Mesodermal cell (in vitro differentiated cells): ENCODE data around the gene CCNL1.
A peak's percentile ranks its signal among the peaks of the same experiment; 100 is the strongest.

Experiments
- H3K27ac ChIP-seq: 2 replicates; pipeline ENCODE4 v1.7.0; 2013; ENCODE audit warnings: mild to moderate bottlenecking, low read depth, low read length, moderate library complexity; ENCODE audit not compliant: severe bottlenecking
- H3K36me3 ChIP-seq: 2 replicates; pipeline ENCODE4 v1.7.1; 2013; ENCODE audit warnings: mild to moderate bottlenecking, low read length, moderate library complexity; ENCODE audit not compliant: control insufficient read depth, insufficient read depth
- H3K4me1 ChIP-seq: one replicate; pipeline ENCODE4 v1.7.1; 2013; ENCODE audit warnings: mild to moderate bottlenecking, low read length; ENCODE audit not compliant: insufficient read depth, control insufficient read depth, poor library complexity, severe bottlenecking
- H3K4me3 ChIP-seq: 2 replicates; pipeline ENCODE4 v1.7.0; 2013; ENCODE audit warnings: low read length, control low read depth, mild to moderate bottlenecking; ENCODE audit not compliant: insufficient read depth, poor library complexity, severe bottlenecking; ENCODE audit errors: extremely low read depth
- H3K9me3 ChIP-seq: 2 replicates; pipeline ENCODE4 v1.7.1; 2013; ENCODE audit warnings: mild to moderate bottlenecking, low read length, moderate library complexity; ENCODE audit not compliant: control insufficient read depth
- WGBS, 2 experiments: methylation state at CpG; one replicate each; pipeline ENCODE4 v1.1.5; 2013; ENCODE audit warnings: missing lambda C conversion rate in 2 of 2; ENCODE audit not compliant: insufficient coverage in 2 of 2; 5-methylcytosine and 5-hydroxymethylcytosine counted together

CCNL1 gene

DNA sequence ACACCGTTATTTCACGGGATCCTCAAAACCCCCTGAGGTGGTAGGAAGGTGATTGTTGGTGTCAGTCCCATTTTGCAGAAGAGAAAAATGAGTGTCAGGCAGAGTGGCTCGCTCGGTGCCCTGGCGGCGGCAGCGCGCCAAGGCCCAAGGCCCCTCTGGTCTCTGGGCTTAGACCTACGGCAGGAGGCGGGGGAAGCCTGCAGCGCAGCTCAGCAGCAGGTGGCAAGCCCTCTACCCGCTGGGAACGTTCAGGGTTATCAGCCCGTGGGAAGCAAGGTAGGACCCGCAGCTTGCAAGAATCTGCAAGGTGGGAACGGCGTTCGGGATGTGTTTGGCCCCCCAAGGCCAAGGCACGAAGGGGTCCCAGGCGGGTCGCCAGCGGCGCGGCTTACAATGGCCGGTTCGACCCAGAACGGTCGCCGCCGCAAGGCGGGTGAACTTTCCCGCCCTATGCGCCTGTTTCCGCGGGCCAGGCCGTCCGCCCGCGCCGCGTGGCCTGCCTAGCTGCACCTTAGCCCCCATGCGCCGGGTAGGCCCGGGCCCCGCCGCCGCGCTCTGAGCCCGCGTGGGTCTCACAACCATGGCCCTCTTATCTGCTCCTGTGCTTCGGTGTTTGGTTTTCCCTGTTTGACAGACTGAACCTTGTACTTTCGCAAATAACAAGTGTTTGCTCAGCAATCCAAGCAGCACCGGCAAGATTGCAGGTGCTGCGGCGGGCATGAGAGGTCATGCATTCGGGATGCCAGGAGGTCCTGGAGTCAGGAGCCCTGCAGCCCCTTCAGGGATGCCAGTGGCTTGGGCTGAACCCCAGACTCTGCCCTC lies 39.7 kb downstream of the CCNL1 start:
- Histone ChIP-seq H3K27ac (no peak overlapping the region), H3K9me3 (no peaks in the 10 kb centered on the region), H3K4me3 (no peak overlapping the region), H3K4me1 (peaks cover 49% of the 10 kb centered on the region), H3K36me3 (no peaks in the 10 kb centered on the region)
- WGBS, 2 experiments, result 95 to 98% methylated on average over 47 to 56 of the region's 56 CpGs

- Histone ChIP-seq H3K27ac (no peak overlapping the region), H3K4me1 (peaks cover 47% of the 10 kb centered on the region), H3K36me3 (no peaks in the 10 kb centered on the region), H3K9me3 (no peaks in the 10 kb centered on the region), H3K4me3 (no peak overlapping the region)
- WGBS, 2 experiments, result 91 to 93% methylated on average over 3 to 5 of the region's 7 CpGs
These were observed 40.5 kb downstream of the CCNL1 start for GRCh38 chr3:157119369-157119951.

GRCh38 chr3:157117875-157118654 lies 41.9 kb downstream of the CCNL1 start:
- Histone ChIP-seq H3K4me3 (no peak overlapping the region), H3K27ac (no peak overlapping the region), H3K36me3 (no peaks in the 10 kb centered on the region), H3K4me1 (peaks cover 49% of the 10 kb centered on the region), H3K9me3 (no peaks in the 10 kb centered on the region)
- 91 to 96% methylated on average over 2 to 3 of the region's 4 CpGs for WGBS, 2 experiments

- 65 to 93% methylated on average over 3 of the region's 3 CpGs for WGBS, 2 experiments
- Histone ChIP-seq H3K36me3 (no peaks in the 10 kb centered on the region), H3K4me1 (peaks cover 42% of the 10 kb centered on the region), H3K9me3 (no peaks in the 10 kb centered on the region), H3K4me3 (no peak overlapping the region), H3K27ac (no peak overlapping the region)
These were observed 42.7 kb downstream of the CCNL1 start for GRCh38 chr3:157117206-157117605.

GRCh38 chr3:157116017-157116416 lies 43.9 kb downstream of the CCNL1 start:
- Histone ChIP-seq H3K9me3 (no peaks in the 10 kb centered on the region), H3K27ac (peak overlapping the region; percentile 93), H3K4me3 (no peak overlapping the region), H3K36me3 (no peaks in the 10 kb centered on the region), H3K4me1 (peaks cover 36% of the 10 kb centered on the region)
- 86 to 92% methylated on average over 4 of the region's 4 CpGs for WGBS, 2 experiments

DNA sequence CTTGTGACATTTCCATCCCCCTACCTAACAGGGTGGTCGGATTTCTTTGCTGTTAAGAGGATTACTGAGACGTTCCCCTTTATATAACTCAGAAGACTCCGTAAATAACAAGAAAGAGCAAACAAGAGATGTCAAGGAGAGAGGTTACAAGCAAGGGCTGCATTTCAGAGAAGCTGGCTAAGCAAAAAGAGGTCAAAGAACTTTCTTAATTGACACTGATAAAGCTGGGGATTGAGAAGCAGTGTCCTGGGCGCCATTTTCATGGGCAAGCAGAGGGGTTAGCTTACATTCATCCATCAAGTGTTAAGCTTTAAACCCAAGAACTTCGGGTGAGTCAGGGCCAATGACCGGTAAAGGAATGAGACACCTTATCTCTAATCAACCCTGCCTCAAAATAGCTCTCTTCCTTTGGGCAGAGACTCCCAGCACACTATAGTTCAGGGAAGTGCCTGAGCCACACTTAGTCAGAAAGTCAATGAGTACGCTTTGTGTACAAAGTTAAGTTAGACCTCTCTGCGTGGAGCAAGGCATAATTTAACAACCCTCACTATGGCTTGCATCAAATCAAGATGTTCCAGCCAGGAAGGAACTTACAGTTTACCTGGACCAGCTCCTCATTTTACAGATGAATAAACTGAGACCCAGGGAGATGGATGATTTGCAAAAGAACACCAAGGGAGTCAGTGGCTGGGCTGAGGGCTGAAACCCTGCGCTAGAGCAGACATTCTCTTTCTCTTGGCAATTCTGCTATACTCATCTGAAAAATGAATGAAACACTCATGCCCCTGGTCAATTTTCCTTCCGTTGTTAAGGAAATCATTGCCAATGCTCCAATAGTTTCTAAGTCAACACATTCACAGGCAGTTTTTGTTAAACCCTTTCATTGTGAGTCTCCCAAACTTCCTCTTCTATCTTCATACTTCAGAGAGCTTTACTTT lies 44.6 kb downstream of the CCNL1 start:
- Histone ChIP-seq H3K4me3 (no peak overlapping the region), H3K27ac (peak overlapping the region; percentile 93), H3K9me3 (no peaks in the 10 kb centered on the region), H3K36me3 (no peaks in the 10 kb centered on the region), H3K4me1 (peaks cover 36% of the 10 kb centered on the region)
- WGBS, 2 experiments, result 76 to 80% methylated on average over 4 to 5 of the region's 10 CpGs

GRCh38 chr3:157113832-157114505 lies 46.0 kb downstream of the CCNL1 start:
- H3K9me3 ChIP-seq, result no peaks in the 10 kb centered on the region
- 100% methylated on average over 3 of the region's 3 CpGs; no CpG with 5 or more reads in 1 of the 2 experiments for WGBS, 2 experiments
- no peak overlapping the region for H3K27ac ChIP-seq
- H3K36me3 ChIP-seq, result no peaks in the 10 kb centered on the region
- no peak overlapping the region for H3K4me3 ChIP-seq
- peaks cover 36% of the 10 kb centered on the region for H3K4me1 ChIP-seq

GRCh38 chr3:157112536-157112935 lies 47.4 kb downstream of the CCNL1 start:
- no peak overlapping the region for H3K4me3 ChIP-seq
- no peaks in the 10 kb centered on the region for H3K36me3 ChIP-seq
- peaks cover 36% of the 10 kb centered on the region for H3K4me1 ChIP-seq
- no peak overlapping the region for H3K27ac ChIP-seq
- no peaks in the 10 kb centered on the region for H3K9me3 ChIP-seq
- 92 to 100% methylated on average over 3 of the region's 4 CpGs for WGBS, 2 experiments

- Histone ChIP-seq H3K27ac (no peak overlapping the region), H3K4me3 (no peak overlapping the region), H3K36me3 (no peaks in the 10 kb centered on the region), H3K9me3 (no peaks in the 10 kb centered on the region), H3K4me1 (peaks cover 27% of the 10 kb centered on the region)
- WGBS, 2 experiments, result 100% methylated on average over 1 of the region's 2 CpGs; no CpG with 5 or more reads in 1 of the 2 experiments
These were observed 48.4 kb downstream of the CCNL1 start for GRCh38 chr3:157111518-157111917.
